HepG2 (cell line): ENCODE measurements around the gene INSRR. TPM values are rescaled to one million over a fixed set of nuclear protein-coding genes. Genes with fewer than 3 reads are reported as not detected.

ENCODE experiments used
- BRD4 ChIP-seq: sonication (generic); formaldehyde crosslinking; IDR thresholded peaks from 2 replicates; pipeline ENCODE4 v1.4.0; 2020; ENCODE audit warnings: missing genetic modification reagents
- FOXM1 ChIP-seq: sonication (generic); formaldehyde crosslinking; IDR thresholded peaks from 2 replicates; pipeline ENCODE4 v1.5.0; 2020; ENCODE audit warnings: missing genetic modification reagents
- HMG20B ChIP-seq: conservative IDR thresholded peaks from 2 replicates; pipeline ENCODE4 v1.6.1; 2016; ENCODE audit warnings: missing genetic modification reagents, missing compliant biosample characterization
- KDM1A ChIP-seq: IDR thresholded peaks from 2 replicates; pipeline ENCODE4 v1.6.1; 2016; ENCODE audit warnings: missing compliant biosample characterization
- MEF2D ChIP-seq: sonication (generic); formaldehyde crosslinking; IDR thresholded peaks from 2 replicates; pipeline ENCODE4 v1.5.1; 2020; ENCODE audit warnings: mild to moderate bottlenecking, missing genetic modification reagents
- SMAD9 ChIP-seq: sonication (generic); formaldehyde crosslinking; IDR thresholded peaks from 2 replicates; pipeline ENCODE4 v1.5.1; 2020; ENCODE audit warnings: mild to moderate bottlenecking, missing genetic modification reagents
- SRF ChIP-seq: IDR thresholded peaks from 2 replicates; pipeline ENCODE4 v1.6.1; 2011; ENCODE audit warnings: mild to moderate bottlenecking, low read depth, low read length, moderate library complexity
- TOE1 ChIP-seq: sonication (generic); formaldehyde crosslinking; IDR thresholded peaks from 2 replicates; pipeline ENCODE4 v1.4.0; 2020; ENCODE audit warnings: mild to moderate bottlenecking, missing genetic modification reagents
- WIZ ChIP-seq: sonication (generic); formaldehyde crosslinking; IDR thresholded peaks from 2 replicates; pipeline ENCODE4 v1.5.1; 2020; ENCODE audit warnings: mild to moderate bottlenecking, missing genetic modification reagents
- ZNF121 ChIP-seq: sonication (generic); formaldehyde crosslinking; IDR thresholded peaks from 2 replicates; pipeline ENCODE4 v1.5.0; 2020; ENCODE audit warnings: mild to moderate bottlenecking, missing genetic modification reagents
- ZNF234 ChIP-seq: sonication (generic); formaldehyde crosslinking; conservative IDR thresholded peaks from 2 replicates; pipeline ENCODE4 v1.5.1; 2020; ENCODE audit warnings: mild to moderate bottlenecking, missing genetic modification reagents
- ZNF431 ChIP-seq: sonication (generic); formaldehyde crosslinking; IDR thresholded peaks from 2 replicates; pipeline ENCODE4 v1.9.0; 2022; ENCODE audit warnings: missing genetic modification reagents, low read depth, mild to moderate bottlenecking, borderline replicate concordance
- ZNF713 ChIP-seq: sonication (generic); formaldehyde crosslinking; IDR thresholded peaks from 2 replicates; pipeline ENCODE4 v1.4.0; 2020; ENCODE audit warnings: mild to moderate bottlenecking, missing genetic modification reagents
- ZNF792 ChIP-seq: IDR thresholded peaks from 2 replicates; pipeline ENCODE4 v1.6.1; 2016
- polyA plus RNA-seq, 8 experiments: library from polyadenylated mRNA; depleted of rRNA in 3 of 8; stranded (reverse) in 7 of 8; unstranded in 1 of 8; fragments of >200 nt; fragmentation: Illumina TruSeq in 4 of 8; extraction: Trizol in 4 of 8; gene quantifications; 2 replicates each; pipeline versions ENCODE4 v1.2.1 to v1.2.3, GENCODE V29; 2011 to 2016; ENCODE audit warnings: low read depth in 4 of 8, missing spikeins in 1 of 8, mixed read lengths in 1 of 8; ENCODE audit not compliant: insufficient read depth in 1 of 8
- total RNA-seq, 5 experiments: library from RNA; depleted of rRNA; stranded (reverse); fragments of >200 nt; fragmentation: Illumina TruSeq; extraction: Trizol; gene quantifications; 2 replicates each; pipeline ENCODE4 v1.2.3, GENCODE V29; 2016; ENCODE audit warnings: low read depth in 1 of 5
- TF ChIP-seq, protein P1 (sequence below): sonication (generic); formaldehyde crosslinking; IDR thresholded peaks from 2 replicates; pipeline ENCODE4 v1.4.0; 2020; ENCODE audit warnings: missing genetic modification reagents
- TF ChIP-seq, protein P2 (sequence below), 2 experiments: sonication (generic) in 1 of 2; formaldehyde crosslinking in 1 of 2; IDR thresholded peaks; 2 replicates each; pipeline versions ENCODE4 v1.4.0 to v1.6.1; 2018 to 2020; ENCODE audit warnings: missing genetic modification reagents in 2 of 2, borderline replicate concordance in 1 of 2, low read depth in 1 of 2, mild to moderate bottlenecking in 1 of 2, missing biosample characterization in 1 of 2
- TF ChIP-seq, protein P3 (sequence below): sonication (generic); formaldehyde crosslinking; IDR thresholded peaks from 2 replicates; pipeline ENCODE4; 2020; ENCODE audit warnings: missing genetic modification reagents, mild to moderate bottlenecking, borderline replicate concordance
- TF ChIP-seq, protein P4 (sequence below): sonication (generic); formaldehyde crosslinking; IDR thresholded peaks from 2 replicates; pipeline ENCODE4 v1.5.1; 2020; ENCODE audit warnings: mild to moderate bottlenecking, moderate library complexity, missing genetic modification reagents

The INSRR gene
- total and polyA plus RNA-seq, 2 of the 13 experiments (the other 11 are each of a cell fraction or from before 2014, with no cell fraction given): not detected

DNA sequence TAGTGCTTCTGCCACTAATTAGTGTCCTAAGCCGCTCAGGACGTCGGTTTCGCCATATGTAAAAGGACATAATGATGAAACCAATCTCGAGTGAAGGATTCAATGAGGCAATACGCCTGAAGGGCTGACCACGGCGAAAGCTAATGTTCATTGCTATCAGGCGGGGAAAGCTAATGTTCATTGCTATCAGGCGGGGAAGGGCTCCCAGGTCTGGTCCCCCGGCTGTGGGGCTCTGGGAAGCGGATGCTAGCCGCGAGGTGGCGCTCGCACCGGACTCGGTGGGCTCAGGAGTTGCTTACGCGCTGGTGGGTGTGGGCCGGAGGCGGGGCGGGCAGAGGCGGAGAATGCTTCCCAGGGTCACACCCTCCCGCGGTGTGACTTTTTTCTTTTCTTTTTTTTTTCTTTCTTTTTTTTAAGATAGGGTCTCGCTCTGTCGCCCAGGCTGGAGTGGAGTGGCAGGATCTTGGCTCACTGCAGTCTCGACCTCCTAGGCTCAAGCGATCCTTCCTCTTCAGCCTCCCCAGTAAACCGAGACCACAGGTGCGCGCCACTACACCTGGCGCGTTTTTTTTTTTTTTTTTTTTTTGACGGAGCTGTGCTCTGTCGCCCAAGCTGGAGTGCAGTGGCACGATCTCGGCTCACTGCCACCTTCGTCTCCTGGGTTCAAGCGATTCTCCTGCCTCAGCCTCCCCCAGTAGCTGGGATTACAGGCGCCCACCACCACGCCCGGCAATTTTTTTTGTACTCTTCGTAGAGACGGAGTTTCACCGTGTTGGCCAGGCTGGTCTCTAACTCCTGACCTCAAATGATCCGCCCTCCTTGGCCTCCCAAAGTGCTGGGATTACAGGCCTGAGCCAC lies 33.5 kb upstream of the INSRR start (continued):
- TF ChIP-seq, protein P1, sequence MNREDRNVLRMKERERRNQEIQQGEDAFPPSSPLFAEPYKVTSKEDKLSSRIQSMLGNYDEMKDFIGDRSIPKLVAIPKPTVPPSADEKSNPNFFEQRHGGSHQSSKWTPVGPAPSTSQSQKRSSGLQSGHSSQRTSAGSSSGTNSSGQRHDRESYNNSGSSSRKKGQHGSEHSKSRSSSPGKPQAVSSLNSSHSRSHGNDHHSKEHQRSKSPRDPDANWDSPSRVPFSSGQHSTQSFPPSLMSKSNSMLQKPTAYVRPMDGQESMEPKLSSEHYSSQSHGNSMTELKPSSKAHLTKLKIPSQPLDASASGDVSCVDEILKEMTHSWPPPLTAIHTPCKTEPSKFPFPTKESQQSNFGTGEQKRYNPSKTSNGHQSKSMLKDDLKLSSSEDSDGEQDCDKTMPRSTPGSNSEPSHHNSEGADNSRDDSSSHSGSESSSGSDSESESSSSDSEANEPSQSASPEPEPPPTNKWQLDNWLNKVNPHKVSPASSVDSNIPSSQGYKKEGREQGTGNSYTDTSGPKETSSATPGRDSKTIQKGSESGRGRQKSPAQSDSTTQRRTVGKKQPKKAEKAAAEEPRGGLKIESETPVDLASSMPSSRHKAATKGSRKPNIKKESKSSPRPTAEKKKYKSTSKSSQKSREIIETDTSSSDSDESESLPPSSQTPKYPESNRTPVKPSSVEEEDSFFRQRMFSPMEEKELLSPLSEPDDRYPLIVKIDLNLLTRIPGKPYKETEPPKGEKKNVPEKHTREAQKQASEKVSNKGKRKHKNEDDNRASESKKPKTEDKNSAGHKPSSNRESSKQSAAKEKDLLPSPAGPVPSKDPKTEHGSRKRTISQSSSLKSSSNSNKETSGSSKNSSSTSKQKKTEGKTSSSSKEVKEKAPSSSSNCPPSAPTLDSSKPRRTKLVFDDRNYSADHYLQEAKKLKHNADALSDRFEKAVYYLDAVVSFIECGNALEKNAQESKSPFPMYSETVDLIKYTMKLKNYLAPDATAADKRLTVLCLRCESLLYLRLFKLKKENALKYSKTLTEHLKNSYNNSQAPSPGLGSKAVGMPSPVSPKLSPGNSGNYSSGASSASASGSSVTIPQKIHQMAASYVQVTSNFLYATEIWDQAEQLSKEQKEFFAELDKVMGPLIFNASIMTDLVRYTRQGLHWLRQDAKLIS (CRISPR knock-in tag): no peak
- no peak for TF ChIP-seq ZNF234 (CRISPR knock-in tag)
- TF ChIP-seq ZNF431 (CRISPR knock-in tag): no peak
- no peak for TF ChIP-seq TOE1 (CRISPR knock-in tag)
- TF ChIP-seq MEF2D (CRISPR knock-in tag): no peak
- no peak for TF ChIP-seq ZNF121 (CRISPR knock-in tag)
- TF ChIP-seq ZNF792 (CRISPR knock-in tag): no peak
- no peak for TF ChIP-seq WIZ (CRISPR knock-in tag)
- no peak for TF ChIP-seq BRD4 (CRISPR knock-in tag)
- TF ChIP-seq SMAD9: no peak
- TF ChIP-seq KDM1A (CRISPR knock-in tag): no peak
- no peak for TF ChIP-seq ZNF713
- TF ChIP-seq HMG20B (CRISPR knock-in tag): no peak
- TF ChIP-seq FOXM1 (CRISPR knock-in tag): no peak
- TF ChIP-seq, protein P2, sequence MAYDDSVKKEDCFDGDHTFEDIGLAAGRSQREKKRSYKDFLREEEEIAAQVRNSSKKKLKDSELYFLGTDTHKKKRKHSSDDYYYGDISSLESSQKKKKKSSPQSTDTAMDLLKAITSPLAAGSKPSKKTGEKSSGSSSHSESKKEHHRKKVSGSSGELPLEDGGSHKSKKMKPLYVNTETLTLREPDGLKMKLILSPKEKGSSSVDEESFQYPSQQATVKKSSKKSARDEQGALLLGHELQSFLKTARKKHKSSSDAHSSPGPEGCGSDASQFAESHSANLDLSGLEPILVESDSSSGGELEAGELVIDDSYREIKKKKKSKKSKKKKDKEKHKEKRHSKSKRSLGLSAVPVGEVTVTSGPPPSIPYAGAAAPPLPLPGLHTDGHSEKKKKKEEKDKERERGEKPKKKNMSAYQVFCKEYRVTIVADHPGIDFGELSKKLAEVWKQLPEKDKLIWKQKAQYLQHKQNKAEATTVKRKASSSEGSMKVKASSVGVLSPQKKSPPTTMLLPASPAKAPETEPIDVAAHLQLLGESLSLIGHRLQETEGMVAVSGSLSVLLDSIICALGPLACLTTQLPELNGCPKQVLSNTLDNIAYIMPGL (CRISPR knock-in tag; IDR thresholded peaks at IDR 0.05; ENCODE audit: borderline replicate concordance in 1 of 2, low read depth in 1 of 2): peak; percentile 51 to 64; a peak in 2 of 4 replicates
- TF ChIP-seq, protein P3, sequence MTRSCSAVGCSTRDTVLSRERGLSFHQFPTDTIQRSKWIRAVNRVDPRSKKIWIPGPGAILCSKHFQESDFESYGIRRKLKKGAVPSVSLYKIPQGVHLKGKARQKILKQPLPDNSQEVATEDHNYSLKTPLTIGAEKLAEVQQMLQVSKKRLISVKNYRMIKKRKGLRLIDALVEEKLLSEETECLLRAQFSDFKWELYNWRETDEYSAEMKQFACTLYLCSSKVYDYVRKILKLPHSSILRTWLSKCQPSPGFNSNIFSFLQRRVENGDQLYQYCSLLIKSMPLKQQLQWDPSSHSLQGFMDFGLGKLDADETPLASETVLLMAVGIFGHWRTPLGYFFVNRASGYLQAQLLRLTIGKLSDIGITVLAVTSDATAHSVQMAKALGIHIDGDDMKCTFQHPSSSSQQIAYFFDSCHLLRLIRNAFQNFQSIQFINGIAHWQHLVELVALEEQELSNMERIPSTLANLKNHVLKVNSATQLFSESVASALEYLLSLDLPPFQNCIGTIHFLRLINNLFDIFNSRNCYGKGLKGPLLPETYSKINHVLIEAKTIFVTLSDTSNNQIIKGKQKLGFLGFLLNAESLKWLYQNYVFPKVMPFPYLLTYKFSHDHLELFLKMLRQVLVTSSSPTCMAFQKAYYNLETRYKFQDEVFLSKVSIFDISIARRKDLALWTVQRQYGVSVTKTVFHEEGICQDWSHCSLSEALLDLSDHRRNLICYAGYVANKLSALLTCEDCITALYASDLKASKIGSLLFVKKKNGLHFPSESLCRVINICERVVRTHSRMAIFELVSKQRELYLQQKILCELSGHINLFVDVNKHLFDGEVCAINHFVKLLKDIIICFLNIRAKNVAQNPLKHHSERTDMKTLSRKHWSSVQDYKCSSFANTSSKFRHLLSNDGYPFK: no peak
- TF ChIP-seq SRF: no peak
- TF ChIP-seq, protein P4, sequence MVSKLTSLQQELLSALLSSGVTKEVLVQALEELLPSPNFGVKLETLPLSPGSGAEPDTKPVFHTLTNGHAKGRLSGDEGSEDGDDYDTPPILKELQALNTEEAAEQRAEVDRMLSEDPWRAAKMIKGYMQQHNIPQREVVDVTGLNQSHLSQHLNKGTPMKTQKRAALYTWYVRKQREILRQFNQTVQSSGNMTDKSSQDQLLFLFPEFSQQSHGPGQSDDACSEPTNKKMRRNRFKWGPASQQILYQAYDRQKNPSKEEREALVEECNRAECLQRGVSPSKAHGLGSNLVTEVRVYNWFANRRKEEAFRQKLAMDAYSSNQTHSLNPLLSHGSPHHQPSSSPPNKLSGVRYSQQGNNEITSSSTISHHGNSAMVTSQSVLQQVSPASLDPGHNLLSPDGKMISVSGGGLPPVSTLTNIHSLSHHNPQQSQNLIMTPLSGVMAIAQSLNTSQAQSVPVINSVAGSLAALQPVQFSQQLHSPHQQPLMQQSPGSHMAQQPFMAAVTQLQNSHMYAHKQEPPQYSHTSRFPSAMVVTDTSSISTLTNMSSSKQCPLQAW (CRISPR knock-in tag): no peak
